Activated CD4-positive, alpha-beta T cell treated with anti-CD3 and anti-CD28 coated beads for 24 hours (primary cell): ENCODE data around the gene CCSER1.
"Not testable (repeated sequence)": the region's sequence is repeated elsewhere in the genome, so short reads cannot be mapped to it uniquely, and the experiment has no call there.

ENCODE experiments used
- DNase-seq, 2 donors: peaks; one replicate each; pipeline ENCODE4 v3.0.0-alpha.2; 2020; ENCODE audit warnings: low read depth in 2 of 2

CCSER1 gene

DNA sequence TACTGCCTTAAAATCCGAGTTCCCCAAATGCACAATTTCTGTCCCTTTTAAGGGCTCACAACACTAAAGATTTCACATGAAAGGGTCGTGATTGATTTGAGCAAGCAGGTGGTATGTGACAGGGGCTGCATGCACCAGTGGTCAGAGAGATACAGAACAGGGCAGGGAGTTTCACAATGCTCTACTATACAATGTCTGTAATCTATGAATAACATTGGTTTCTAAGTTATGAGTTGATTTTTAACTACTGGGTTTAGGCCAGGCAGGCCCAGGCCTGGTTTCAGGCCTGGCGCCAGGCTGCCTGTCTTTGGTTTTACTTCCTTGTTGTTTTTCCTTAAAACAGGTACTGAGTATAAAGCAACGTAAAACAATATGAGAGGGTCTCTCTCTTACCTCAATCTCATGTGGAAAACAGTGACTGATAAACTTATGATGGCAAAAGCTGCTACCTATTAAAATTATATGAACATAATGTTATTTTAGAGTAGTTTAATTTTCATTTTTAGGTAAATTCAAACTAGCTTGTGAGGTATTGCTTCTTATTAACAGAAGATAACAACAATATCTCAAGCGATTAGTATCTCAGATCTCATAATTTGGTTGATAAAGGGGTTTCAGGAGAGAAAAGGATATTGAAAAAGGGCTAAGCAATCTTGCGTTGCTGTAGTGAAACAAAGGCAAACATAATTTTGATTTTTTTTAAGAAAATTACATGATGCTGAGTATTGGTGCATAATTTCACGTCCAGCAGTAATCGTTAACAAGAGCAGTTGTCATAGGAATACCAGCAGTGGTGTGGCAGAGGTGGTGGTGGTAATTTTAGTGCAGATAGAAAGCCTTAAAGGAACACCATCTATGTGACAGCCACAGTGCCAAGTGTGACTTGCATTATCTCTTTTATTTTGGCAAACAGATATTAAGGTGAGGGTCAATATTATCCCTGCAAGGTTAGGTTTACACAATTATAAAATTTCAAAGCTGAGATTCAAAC is 1232.1 kb downstream of the CCSER1 start:
- no peak for DNase-seq

DNA sequence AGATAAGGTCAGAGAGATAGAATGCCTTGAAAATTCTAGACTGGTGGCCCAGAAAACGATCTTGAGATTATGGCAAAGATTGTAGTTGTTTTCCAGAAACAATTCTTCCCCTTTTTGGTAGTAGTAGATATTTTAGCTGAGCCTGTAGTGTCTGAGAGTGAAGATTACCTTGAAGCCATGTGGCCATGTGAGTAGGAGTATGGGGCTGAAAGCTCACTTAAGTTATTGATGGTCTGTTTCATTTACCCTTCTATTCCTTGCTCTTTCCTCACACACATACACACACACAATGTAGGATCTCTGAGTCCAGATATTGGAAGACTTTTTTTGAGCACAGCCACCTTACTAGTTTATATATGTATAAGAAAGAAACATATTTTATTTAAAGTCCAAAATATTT is 1234.9 kb downstream of the CCSER1 start:
- DNase-seq: no peak

DNA sequence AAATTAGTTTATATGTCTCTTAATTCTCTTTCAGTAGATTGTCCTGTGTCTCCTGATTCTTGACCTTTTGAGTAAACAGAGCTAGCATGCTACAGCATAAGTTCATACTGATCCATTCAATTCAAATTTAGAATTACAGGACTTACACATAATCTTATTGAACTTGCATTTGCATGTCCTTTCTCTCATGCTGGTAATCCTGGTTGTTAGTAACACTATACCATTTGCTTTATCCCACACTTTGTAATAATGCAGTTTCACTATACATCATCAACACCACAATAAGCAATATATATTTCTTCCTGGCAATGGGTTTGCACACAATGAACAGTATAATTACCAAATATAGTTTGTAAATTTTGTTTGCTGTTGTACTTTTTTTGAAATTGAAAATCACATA is 1239.4 kb downstream of the CCSER1 start:
- no peak for DNase-seq

DNA sequence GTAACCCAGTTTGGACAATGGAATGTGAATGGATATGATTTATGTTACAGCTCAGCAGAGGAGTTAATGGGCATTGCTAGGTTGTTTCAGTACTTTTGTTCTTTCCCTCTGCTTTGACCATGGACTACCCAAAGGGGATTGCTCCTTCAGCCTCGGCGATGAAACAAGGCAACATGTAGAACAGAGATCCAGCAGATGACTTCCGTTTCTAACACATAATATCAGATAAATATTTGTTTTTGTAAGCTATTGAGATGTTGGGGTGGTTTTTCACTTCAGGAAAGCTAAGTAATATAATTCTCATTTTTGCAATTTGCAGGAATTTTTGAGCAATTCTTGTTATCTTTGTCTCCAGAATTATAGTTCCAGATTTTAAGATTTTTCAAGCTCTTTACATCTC is 1241.9 kb downstream of the CCSER1 start:
- DNase-seq: no peak

DNA sequence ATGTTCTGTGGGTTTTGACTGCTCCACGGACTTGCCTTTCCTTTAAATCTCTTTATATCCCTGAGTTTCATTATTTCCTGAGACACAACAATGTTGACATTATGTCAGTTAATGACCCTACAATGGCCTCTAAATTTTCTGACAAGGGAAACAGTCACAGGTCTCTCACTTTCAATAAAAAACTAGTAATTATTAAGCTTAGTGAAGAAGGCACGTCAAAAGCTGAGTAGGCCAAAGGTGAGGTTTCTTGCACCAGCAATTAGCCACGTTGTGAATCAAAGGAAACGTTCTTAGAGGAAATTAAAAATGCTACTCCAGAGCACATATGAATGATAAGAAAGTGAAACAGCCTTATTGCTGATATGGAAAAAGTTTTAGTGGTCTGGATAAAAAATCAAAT is 1246.4 kb downstream of the CCSER1 start:
- DNase-seq: no peak

DNA sequence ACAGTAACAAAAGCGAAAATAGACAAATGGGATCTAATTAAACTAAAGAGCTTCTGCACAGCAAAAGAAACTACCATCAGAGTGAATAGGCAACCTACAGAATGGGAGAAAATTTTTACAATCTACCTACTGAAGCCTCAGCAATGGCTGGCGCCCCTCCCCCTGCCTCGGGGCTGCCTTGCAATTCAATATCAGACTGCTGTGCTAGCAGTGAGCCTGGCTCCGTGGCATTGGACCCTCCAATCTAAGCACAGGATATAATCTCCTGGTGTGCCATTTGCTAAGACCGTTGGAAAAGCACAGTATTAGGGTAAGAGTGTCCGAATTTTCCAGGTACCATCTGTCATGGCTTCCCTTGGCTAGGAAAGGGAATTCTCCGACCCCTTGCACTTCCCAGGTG is 1278.2 kb downstream of the CCSER1 start:
- not testable (repeated sequence) for DNase-seq

DNA sequence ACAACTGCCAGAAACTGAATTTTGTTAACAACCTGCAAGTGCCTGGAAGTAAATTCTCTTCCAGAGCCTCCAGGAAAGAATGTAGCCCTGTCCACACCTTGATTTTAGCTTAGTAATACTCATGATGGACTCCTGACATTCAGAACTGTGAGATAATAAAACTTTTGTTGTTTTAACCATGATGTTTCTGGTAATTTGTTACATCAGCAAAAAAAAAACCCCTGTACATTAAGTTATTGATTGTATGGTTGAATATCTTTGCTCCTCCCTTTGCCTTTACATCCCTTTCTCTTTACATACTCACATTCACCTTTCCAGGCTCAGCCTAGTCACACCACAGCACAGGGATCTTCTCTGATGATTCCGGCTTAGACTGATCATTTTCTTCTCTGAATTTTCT is 1294.8 kb downstream of the CCSER1 start:
- no peak for DNase-seq

DNA sequence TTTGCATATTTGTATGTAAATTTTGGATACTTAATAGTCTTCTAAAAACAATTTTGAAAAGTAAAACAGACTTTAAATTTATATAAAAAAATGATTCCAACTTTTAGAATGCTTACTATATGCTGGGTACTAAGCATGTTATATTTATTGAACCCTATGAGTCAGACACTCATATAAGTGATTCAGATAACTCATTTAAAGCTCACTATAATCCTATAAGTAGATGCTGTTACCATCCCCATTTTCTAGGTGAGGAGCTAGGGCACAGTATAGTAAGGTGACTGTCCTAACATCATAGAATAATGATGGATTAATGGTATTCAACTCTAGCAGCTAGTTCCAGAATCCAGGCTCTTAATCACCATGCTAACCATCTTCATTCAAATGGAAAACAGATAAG is 1299.5 kb downstream of the CCSER1 start:
- DNase-seq: no peak

DNA sequence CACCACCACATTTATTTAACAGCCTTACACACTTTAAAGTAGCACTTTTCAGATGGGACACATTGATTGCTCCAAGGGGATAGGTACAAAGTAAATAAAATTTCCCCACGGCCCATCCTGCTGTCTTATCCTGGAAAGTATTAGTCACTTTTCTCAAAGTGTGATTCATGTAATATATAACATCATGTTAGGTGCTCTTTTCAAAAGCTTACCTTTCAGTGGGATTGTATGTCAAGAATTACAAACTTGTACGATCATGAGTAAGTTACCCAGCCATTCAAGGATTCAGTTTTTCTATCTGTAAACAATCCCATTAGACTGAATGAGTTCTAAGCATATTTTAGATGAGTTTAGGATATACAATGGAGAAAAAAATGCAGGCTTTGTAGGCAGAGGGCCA is 1300.0 kb downstream of the CCSER1 start:
- no peak for DNase-seq

DNA sequence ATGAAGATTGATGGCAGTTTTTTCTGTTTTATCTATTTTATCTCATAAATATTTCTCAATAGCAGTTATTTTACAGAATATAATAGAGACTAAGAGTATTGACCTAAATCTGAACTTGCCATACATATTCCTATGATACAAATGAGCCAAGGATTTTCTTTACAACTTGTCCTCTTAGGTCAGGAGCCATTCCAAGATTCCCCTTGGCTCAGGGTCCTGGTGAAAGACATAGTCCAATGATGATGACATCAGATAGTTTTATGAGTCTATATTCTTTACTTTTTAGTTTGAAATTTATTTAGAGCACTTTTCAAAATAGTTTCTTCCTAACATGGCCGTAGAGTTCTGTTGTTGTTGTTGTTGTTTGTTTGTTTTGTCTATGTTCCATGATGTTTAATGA is 1307.4 kb downstream of the CCSER1 start:
- no peak for DNase-seq

DNA sequence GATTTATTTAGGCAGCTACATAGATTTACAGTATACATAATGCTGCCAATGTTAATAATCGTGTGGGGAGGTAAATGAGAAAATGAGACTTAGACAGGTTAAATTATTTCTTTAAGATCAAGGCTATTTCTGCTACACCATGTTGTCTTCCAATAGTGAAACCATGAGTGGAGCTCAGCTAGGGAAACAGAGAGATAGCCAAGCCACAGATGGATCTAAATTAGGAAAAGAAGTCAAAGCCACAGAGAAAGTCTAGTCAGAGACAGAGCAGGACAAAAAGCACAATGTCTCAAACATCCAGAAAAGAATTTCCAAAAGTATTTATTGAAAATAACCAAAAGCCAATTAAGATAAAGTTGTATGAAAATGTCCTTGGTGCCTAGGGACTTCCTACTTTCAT is 1309.4 kb downstream of the CCSER1 start:
- DNase-seq: no peak

DNA sequence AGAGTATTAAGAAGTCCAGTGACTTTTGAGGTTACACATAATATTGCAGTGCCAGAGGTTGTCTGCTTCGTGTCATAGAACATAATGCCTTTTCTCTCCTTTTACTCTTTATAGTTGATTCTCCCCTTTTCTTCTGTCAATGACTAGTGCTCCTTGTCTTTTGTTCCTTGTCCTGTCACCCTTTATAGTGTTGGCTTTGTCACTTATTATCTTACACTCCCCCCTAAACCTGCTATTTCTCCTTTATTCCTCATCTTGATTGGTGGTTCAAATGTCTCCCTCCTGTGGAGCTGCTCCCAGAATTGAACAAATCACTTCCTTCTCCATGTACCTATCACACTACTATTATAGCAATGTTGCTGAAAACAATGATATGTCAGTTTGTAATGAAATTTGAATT is 1320.0 kb downstream of the CCSER1 start:
- DNase-seq: no peak

DNA sequence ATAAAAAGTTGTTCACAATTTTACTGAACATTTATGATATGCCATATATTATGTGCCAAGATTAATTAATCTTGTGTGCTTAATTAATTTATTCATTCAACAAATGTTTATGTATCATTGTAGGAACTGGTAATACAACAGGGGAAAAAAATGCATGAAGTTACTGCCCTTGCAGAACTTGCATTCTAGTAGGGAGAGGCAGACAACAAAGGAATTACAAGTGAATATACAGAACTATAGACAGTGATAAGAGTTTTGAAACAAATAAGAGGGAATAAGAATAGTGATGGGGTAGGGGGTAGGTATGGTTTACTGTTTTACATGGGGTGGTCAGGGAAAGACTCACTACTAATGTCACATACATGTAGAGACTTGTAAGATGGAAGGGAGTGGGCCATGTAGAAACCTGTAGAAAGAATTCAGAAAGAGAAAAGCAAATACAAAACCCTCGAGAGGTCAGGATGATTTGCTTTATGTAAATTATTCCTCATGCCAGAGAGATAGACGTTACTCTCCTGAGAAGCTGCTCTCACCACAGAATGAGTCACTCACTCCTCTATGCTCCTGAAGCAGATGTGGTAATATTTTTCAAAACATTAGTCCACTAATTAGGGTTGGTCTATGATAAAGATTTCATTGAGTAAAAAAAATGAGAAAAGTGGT is 1321.6 kb downstream of the CCSER1 start:
- no peak for DNase-seq

DNA sequence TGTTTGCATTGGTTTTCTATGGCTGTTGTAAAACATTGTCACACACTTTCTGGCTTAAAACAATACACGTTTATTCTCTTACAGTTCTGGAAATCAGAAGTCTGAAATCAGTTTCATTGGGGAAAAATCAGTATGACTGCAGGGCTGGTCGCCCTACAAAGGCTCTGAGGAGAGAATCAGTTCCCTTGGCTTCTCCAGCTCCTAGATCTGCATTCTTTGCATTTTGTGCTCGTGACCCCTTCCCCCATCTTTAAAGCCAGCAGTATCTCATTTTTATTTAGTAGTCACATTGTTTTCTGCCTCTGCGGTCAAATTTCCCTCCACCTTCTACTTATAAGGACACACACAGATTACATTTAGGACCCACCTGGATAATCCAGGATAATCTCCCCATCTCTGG is 1326.9 kb downstream of the CCSER1 start:
- no peak for DNase-seq

DNA sequence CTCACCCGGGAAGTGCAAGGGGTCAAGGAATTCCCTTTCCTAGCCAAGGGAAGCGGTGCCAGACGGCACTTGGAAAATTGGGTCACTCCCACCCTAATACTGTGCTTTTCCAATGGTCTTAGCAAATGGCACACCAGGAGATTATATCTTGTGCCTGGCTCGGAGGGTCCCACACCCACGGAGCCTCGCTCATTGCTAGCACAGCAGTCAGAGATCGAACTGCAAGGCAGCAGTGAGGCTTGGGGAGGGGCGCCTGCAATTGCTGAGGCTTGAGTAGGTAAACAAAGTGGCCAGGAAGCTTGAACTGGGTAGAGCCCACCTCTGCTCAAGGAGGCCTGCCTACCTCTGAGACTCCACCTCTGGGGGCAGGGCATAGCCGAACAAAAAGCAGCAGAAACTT is 1335.4 kb downstream of the CCSER1 start:
- not testable (repeated sequence) for DNase-seq

DNA sequence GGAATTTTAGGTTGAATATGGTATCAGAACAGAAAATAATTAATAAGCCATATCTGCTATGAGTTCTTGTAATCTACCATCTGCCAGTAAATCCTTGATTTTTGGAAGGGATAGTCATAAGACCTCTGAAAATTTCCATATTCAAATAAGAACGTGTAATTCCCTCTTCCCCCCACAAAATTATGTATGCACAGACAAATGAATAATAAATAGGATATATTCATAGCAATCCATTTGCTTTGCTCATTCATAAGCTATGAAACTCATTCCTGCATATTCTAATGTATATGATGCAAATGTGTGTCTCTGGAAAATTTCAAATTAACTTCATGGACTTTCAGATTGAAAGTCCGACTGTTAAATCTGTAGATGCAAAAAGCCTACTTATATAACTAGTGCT is 1343.5 kb downstream of the CCSER1 start:
- DNase-seq: no peak

DNA sequence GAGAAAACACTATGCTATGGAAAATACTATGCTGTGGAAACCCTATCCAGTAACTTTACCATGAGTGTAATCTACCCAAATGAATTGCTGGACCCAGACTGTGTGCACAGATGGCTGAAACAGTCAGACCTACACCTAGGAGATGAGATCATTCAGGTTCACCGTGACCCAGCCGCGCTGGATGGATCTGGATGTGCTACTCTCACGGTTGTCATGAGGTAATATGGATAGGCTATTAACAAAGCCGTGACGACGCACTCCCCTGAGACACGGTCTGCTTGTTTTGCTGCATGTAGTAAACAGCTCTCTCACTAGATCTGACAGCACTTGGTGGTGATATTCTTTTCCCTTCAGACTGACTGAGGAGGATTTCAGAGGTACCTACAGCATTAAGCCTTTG is 1344.1 kb downstream of the CCSER1 start:
- DNase-seq: no peak

DNA sequence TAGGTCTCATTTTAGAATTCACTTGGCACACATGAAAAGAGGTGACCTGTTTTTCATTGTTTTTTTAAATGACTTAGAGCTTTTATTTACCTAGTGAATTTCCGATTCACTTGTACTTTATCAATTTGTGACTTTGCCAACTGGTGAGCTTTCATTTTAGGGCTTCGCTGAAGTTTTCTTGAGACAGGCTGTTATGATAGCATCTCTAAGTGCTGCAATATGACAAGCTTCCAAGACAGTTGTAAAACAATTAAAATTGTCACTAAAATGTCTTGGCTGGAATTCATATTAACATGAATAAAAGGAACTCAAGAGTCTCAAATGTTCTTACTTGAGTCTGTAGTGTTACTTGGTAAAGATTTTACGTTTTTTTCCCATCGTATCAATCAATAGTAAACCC is 1344.9 kb downstream of the CCSER1 start:
- DNase-seq: no peak

DNA sequence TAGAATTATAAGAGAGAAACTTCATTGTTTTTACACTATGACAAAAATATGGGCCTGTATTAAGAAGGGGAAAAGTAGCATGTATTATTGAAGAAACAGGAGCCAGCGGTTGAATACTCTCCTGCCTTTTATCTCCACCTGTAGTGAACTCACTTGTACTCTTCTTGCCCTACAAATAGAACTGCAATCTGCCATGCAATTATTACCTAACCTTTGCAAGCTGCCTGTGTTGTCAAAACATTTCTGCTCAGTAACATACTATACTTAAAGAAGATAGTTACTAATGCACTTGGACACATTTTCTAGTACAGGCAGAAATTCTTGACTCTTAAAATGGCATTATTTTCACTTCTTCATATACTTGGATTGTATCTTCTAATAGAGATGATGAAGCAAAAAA is 1358.2 kb downstream of the CCSER1 start:
- no peak for DNase-seq

DNA sequence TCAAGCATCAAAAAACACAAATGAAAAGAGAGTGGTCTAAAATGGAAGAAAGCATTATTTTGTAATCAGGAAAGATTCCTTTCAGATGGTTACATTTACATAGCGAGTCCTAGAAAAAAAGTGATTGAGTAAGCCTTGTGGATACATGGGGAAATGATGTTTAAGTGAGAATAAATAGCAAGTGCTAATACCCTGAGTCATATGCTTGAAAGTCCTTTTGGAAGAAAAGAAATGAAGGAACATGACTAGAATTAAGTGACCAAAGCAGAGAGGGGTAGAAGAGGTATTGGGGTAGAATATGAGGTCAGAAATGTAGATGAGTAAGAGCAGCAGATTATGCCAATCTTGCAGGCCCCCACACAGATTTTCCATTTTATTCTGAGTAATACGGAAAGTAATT is 1361.8 kb downstream of the CCSER1 start:
- DNase-seq: no peak

DNA sequence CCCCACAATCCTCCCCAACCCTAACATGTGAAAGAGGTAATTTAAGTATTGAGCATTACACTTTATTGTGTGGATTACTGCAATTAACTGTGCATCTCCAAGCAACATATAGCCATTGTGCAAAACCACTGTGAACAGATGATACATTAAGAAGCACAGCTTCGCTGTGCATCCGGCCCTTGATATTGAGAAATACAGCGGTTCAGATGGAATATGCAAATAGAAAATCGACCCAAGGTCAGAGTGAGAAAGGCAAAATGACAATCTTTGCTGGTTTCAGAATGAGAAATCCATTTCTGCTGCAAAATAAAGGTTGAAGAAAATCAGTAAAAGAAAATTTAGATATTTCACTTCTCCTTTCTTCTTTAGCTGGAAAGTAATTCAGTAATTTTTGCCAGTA is 1370.7 kb downstream of the CCSER1 start:
- no peak for DNase-seq

DNA sequence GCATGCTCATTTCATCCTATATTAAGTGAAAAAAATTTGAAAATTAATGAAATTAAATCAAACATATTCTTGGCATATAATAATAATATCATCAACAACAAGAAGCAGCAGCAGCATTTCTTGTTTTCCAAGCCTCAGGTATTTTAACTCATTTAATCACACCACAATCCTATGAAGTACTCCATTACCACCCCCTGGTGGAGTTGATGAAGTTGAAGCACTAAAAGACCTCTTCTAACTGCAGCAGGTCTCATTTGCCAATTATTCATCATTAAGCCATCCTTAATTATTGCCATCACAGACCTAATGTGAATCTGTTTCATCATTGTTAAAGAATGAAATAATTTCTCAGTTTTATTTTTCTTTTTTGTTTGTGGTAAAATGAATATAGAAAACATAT is 1375.2 kb downstream of the CCSER1 start:
- no peak for DNase-seq

DNA sequence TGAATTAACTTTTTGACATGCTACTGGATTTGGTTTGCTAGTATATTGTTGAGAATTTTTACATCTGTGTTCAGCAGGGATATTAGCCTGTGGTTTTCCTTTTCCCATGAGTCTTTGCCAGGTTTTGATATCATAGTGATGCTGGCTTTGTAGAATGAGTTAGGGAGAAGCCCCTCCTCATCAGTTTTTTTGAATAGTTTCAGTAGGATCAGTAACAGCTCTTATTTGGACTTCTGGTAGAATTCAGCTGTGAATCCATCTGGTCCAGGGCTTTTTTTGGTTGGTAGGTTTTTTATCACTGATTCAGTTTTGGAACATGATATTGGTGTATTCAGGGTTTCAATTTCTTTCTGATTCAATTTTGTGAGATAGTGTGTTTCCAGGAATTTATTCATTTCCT is 1386.1 kb downstream of the CCSER1 start:
- no peak for DNase-seq
